PC-9 (cell line): ENCODE results near the gene PFKM.

Source experiments
- EZH2 ChIP-seq: fragments of 200-600 bp; sonication (generic); IDR thresholded peaks from 2 replicates; pipeline ENCODE4 v1.8.0; 2017; ENCODE audit warnings: antibody characterized with exemption, low read depth
- TF ChIP-seq, protein P1 (sequence below): fragments of 200-600 bp; sonication (generic); conservative IDR thresholded peaks from 2 replicates; pipeline ENCODE4 v1.6.1; 2017; ENCODE audit warnings: mixed run types, antibody characterized with exemption, mild to moderate bottlenecking, moderate library complexity

DNA sequence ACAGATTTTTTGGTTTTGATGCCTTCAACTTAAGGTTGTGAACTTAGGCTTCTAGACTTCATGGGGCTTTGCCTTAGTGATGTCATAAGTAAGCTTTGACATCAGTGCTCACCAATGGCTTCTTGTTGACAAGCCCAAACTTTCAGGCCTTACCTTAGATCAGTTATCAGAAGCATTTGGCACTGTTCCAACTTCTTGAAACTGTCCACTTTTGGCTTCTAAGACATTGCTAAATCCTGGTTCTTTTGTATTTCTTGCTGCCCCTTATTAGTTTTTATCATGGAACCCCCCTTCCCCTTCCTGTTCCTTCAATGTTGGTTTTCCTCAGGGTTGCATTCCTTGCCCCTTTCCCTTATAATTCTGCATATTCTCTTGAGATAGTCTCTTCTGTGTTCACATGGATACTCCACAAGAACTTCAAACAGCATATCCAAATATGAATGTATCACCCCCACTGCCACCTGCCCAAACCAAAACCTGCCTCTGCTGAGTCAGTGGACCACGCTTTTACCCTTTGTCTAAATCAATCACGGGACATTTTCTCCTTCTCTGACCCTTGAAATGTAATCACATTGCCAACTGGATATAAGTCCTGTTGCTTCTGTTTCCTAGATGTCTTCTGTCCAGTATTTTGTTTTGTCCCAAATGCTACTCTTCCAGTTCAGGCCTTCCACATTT is 7.9 kb downstream of the PFKM start:
- TF ChIP-seq, protein P1, sequence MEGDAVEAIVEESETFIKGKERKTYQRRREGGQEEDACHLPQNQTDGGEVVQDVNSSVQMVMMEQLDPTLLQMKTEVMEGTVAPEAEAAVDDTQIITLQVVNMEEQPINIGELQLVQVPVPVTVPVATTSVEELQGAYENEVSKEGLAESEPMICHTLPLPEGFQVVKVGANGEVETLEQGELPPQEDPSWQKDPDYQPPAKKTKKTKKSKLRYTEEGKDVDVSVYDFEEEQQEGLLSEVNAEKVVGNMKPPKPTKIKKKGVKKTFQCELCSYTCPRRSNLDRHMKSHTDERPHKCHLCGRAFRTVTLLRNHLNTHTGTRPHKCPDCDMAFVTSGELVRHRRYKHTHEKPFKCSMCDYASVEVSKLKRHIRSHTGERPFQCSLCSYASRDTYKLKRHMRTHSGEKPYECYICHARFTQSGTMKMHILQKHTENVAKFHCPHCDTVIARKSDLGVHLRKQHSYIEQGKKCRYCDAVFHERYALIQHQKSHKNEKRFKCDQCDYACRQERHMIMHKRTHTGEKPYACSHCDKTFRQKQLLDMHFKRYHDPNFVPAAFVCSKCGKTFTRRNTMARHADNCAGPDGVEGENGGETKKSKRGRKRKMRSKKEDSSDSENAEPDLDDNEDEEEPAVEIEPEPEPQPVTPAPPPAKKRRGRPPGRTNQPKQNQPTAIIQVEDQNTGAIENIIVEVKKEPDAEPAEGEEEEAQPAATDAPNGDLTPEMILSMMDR = no peak
- no peak for TF ChIP-seq EZH2
